ENCODE measurements around the gene MYH11.
"Not testable (repeated sequence)": the region's sequence is repeated elsewhere in the genome, so short reads cannot be mapped to it uniquely, and the experiment has no call there.

The MYH11 gene

GRCh38 chr16:15757630-15758251 lies 99.1 kb downstream of the MYH11 start:
- in situ Hi-C loops (cut with MboI; ENCODE audit: low sequenced_read_pairs): no loop called here

DNA sequence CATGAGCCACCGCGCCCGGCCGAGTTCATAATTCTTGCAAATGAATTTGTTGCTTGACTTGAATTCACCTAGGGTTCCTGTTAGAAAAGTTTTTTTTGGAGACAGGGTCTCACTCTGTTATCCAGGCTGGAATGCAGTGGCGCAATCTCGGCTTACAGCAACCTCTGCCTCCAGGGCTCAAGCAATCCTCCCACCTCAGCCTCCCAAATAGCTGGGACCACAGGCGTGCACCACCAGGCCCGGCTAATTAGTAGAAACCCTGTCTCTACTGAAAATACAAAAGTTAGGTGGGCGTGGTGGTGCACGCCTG lies 99.8 kb downstream of the MYH11 start:
- in situ Hi-C loops (cut with MboI; ENCODE audit: low sequenced_read_pairs): no loop called here

DNA sequence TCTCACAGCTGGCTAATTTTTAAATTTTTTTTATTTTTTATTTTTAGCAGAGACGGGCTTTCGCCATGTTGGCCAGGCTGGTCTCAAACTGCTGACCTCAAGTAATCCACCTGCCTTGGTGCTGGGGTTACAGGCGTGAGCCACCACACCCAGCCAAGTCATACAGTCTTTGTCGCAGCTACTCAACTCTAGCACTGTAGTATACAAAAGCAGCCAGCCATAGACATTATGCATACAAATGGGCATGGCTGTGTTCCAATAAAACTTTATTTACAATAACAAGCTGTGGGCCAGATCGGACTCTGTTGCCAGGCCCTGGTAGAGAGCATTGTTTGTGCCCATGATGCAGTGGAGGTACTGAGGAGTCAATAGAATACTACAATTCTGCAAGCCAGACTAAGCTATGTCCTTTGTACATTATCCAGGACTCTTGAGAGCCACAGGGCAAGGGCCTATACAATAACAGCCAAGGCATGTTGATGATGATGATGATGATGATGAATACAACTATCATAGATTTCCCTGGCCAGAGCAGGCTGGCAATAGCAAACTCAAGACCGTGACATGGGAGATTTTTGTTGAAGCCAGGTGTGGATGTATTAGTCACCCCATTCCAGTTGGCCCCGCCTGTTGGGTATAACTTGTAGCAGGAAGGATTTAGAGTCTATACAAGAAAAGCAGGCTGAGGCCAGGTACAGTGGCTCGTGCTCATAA lies 101.8 kb downstream of the MYH11 start:
- in situ Hi-C loops (cut with MboI; ENCODE audit: low sequenced_read_pairs): no loop called here

GRCh38 chr16:15752717-15753488 lies 103.9 kb downstream of the MYH11 start:
- in situ Hi-C loops (cut with MboI; ENCODE audit: low sequenced_read_pairs): no loop called here

DNA sequence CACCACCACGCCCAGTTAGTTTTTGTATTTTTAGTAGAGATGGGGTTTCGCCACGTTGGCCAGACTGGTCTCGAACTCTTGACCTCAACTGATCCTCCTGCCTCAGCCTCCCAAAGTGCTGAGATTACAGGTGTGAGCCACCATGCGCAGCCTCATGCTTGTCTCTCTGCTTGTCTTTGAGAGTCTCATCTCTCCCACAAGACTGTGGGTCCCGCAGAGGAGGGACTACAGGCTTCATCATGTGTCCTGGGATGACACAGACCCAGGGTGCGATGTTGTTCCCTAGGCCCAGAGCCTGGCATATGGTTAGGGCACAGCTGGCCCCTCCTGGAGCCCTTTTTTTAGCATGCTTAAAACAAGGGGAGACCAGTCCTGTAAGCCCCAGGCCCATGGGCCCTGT lies 104.9 kb downstream of the MYH11 start:
- in situ Hi-C loops (cut with MboI; ENCODE audit: low sequenced_read_pairs): no loop called here

DNA sequence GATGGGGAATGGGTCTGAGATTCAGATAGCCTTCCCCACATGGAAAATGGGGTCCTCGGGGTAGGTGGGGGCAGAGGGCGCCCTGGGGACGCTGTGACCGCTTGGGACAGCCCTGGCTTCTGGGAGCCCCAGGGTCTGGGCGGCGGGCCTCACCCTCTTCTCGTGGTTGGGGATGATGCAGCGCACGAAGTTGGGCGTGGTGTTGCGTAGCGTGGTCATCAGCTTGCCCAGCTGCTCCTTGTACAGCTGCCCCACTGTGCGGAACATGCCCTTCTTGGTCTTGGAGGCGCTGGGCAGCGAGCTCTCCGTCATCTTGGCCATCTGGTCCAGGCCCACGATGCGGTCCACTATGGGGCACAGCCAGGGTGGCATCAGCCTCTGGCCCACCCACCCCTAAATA lies 106.8 kb downstream of the MYH11 start:
- in situ Hi-C loops (cut with MboI; ENCODE audit: low sequenced_read_pairs): no loop called here

DNA sequence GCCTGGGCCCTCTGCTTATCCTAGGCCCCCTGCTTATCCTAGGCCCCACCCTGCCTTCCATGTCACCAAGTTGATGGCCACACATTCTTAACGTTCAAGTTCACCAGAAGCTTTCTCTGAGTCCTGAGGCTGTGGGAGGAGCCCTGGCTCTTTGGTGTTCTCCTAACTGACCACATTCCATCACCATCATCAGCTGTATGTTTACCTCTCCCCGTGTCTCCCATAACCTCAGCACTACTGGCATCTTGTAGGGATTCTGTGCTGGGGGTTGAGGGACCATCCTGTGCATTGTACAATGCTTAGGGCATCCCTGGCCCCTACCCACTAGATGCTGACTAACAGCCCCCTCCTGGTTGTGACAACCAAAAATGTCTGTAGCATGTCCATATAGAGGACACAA lies 107.5 kb downstream of the MYH11 start:
- in situ Hi-C loops (cut with MboI; ENCODE audit: low sequenced_read_pairs): no loop called here

DNA sequence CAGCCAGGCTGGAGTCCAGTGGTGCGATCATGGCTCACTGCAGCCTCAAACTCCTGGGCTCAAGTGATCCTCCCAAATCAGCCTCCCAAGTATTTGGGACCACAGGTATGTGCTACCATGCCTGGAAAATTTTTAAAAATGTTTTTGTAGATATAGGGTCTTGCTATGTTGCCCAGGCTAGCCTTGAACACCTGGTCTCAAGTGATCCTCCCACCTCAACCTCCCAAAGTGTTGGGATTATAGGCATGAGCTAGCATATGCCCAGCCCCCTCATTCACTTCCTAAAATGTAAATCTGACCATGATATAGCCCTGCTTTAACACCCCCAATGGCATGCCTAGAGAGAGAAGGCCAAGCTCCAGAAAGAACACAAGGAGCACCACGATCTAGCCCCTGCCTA lies 108.2 kb downstream of the MYH11 start:
- in situ Hi-C loops (cut with MboI; ENCODE audit: low sequenced_read_pairs): no loop called here

DNA sequence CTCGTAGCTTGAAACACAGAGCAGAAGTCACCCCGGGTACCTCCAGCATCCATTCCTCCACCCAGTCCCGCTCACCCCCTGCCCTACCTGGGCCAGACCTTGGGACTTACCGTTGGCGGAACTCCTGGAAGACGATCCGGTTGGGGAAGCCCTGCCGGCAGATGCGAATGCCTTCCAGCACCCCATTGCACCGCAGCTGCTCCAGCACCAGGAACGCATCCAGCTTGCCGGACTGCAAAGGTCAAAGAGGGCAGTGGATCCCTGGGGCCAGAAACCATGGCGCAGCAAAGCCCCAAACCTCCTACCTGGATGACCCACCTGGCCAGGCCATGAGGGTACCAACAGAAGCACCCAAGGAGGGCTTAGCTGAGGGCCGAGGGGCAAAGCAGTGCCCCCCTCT lies 108.9 kb downstream of the MYH11 start:
- in situ Hi-C loops (cut with MboI; ENCODE audit: low sequenced_read_pairs): no loop called here

GRCh38 chr16:15746332-15746731 lies 110.5 kb downstream of the MYH11 start:
- in situ Hi-C loops (cut with MboI; ENCODE audit: low sequenced_read_pairs): no loop called here

- in situ Hi-C loops (cut with MboI; ENCODE audit: low sequenced_read_pairs): no loop called here
Measured at GRCh38 chr16:15743657-15744056, 113.2 kb downstream of the MYH11 start.

DNA sequence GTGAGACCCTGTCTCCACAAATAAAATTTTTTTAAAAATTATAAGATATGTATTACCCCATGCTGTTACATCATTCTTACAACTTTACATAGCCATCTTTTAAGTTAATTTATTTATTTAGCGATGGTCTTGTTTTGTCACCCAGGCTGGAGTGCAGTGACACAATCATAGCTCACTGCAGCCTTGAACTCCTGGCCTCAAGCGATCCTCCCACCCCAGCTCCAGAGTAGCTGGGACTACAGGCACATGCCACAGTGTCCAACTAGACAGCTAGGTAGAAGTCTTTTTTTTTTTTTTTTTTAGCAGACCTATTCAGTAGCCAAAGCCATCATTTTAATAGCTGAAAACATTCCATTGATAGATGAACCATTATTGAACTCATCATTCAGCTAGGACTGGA lies 114.1 kb downstream of the MYH11 start:
- in situ Hi-C loops (cut with MboI; ENCODE audit: low sequenced_read_pairs): no loop called here

DNA sequence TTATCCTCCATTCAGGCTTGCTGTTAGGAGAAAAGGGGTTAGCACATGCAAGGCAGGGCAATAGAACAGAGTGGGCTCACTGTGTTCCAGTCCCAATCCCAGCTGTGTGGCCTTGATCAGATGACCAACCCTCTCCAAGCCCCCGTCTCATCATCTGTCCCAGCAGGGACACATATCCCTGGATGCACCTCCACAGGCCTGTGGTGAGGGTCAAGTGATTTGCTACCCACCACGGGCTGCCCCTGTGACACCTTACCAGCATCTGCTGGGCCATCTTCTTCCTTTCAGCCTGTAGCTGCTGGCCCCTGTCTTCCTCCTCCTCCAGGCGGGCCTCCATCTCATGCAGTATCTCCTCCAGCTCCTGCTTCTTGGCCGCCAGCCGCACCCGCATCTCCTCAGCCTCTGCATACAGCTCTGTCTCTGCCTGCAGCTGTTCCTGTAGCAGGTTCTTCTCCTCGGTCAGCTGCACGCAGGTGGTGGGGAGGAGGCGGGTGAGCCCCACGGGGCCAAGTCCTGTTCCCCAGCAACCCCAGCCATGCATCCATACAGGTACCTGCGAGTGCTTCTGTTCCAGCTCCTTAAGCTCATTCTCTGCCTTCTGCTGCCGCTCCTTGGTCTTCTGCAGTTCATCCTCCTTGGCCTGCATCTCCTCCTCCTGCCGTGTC lies 115.5 kb downstream of the MYH11 start:
- in situ Hi-C loops (cut with MboI; ENCODE audit: low sequenced_read_pairs): no loop called here

DNA sequence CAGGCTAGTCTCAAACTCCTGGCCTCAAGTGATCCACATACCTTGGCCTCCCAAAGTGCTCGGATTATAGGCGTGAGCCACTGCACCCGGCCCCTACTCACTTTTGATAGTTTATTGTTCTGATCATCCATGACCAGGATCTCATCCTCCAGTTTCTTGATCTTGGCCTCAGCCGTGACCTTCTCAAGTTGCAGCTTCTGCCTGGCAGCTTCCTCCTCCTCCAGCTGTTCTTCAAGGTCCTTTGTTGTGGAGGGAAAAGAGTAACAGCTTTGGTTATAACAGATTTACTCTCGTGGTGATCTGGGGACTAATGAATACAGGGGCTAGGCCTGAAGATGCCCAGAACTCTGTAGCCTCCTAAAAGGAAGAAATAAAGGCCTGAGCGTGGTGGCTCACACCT lies 116.9 kb downstream of the MYH11 start:
- in situ Hi-C loops (cut with MboI; ENCODE audit: low sequenced_read_pairs): no loop called here

GRCh38 chr16:15739464-15739863 lies 117.4 kb downstream of the MYH11 start:
- in situ Hi-C loops (cut with MboI; ENCODE audit: low sequenced_read_pairs): no loop called here

- in situ Hi-C loops (cut with MboI; ENCODE audit: low sequenced_read_pairs): no loop called here
Measured at GRCh38 chr16:15737140-15737644, 119.6 kb downstream of the MYH11 start.

DNA sequence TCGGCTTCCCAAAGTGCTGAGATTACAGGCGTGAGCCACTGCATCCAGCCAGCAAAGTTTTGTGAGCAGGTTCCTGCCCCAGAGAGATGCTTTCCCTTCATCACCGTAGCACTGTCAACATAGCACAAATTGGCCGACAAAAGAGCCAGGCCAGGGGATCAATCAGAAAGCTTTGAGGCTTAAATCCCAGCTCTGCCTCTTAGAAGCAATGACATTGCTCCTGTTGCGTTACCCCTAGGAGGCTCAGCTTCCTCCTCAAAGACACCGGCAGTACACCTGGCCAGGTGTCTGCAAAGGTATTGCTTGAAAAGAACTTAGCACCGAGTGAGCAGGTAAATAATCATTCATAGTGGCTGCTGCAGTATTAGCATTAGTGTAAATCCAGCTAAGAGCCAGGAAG lies 120.3 kb downstream of the MYH11 start:
- in situ Hi-C loops (cut with MboI; ENCODE audit: low sequenced_read_pairs): no loop called here

- in situ Hi-C loops (cut with MboI; ENCODE audit: low sequenced_read_pairs): no loop called here
Measured at GRCh38 chr16:15735610-15736009, 121.2 kb downstream of the MYH11 start.

- in situ Hi-C loops (cut with MboI; ENCODE audit: low sequenced_read_pairs): no loop called here
Measured at GRCh38 chr16:15732416-15732815, 124.4 kb downstream of the MYH11 start.

GRCh38 chr16:15729152-15729551 lies 127.7 kb downstream of the MYH11 start:
- in situ Hi-C loops (cut with MboI; ENCODE audit: low sequenced_read_pairs): no loop called here

GRCh38 chr16:15727697-15728096 lies 129.1 kb downstream of the MYH11 start:
- in situ Hi-C loops (cut with MboI; ENCODE audit: low sequenced_read_pairs): not testable (repeated sequence)

DNA sequence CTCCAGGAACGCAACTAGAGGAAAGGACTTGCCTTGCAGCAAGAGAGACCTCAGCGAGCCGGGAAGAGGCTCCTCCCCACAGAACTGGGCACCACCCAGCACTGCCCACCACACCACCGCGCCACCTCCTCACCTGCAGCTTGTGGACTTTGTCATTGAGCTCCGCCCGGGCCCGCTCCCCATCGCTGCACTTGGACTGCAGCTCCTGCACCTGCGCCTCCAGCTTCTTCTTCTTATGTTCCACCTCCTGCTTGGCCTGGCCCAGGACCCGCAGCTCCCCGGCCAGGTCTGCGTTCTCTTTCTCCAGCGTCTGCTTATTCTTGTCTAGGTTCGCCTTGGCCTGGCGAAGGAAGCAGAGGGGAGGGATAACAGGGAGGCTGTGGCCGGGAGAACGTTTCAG lies 130.1 kb downstream of the MYH11 start:
- in situ Hi-C loops (cut with MboI; ENCODE audit: low sequenced_read_pairs): no loop called here
